ENCODE data around the gene NMUR1.

Gene NMUR1

GRCh38 chr2:231545105-231545902 is 15.1 kb upstream of the NMUR1 start:
- peaks cover 45% of the 10 kb centered on the region for H3K4me1 Mint-ChIP-seq (ENCODE audit: low read depth)
- H3K27me3 Mint-ChIP-seq = peaks cover 88% of the 10 kb centered on the region
- H3K27ac Mint-ChIP-seq = peak overlapping the region; percentile 66
- intact Hi-C loops (cut with micrococcal nuclease) = no loop called here
- H3K4me3 Mint-ChIP-seq = peak overlapping the region; percentile 46
- H3K36me3 Mint-ChIP-seq (ENCODE audit: low read depth) = no peaks in the 10 kb centered on the region
- H3K9me3 Mint-ChIP-seq = peaks cover 25% of the 10 kb centered on the region

- H3K36me3 Mint-ChIP-seq (ENCODE audit: low read depth) = no peaks in the 10 kb centered on the region
- H3K27me3 Mint-ChIP-seq = peaks cover 84% of the 10 kb centered on the region
- no peak overlapping the region for H3K27ac Mint-ChIP-seq
- peaks cover 41% of the 10 kb centered on the region for H3K4me1 Mint-ChIP-seq (ENCODE audit: low read depth)
- peaks cover 25% of the 10 kb centered on the region for H3K9me3 Mint-ChIP-seq
- no peak overlapping the region for H3K4me3 Mint-ChIP-seq
- intact Hi-C loops (cut with micrococcal nuclease) = no loop called here
These were observed 11.9 kb upstream of the NMUR1 start for GRCh38 chr2:231542136-231542535.

- no peak overlapping the region for H3K27ac Mint-ChIP-seq
- peaks cover 25% of the 10 kb centered on the region for H3K9me3 Mint-ChIP-seq
- peaks cover 85% of the 10 kb centered on the region for H3K27me3 Mint-ChIP-seq
- intact Hi-C loops (cut with micrococcal nuclease) = no loop called here
- H3K4me1 Mint-ChIP-seq (ENCODE audit: low read depth) = peaks cover 36% of the 10 kb centered on the region
- no peak overlapping the region for H3K4me3 Mint-ChIP-seq
- H3K36me3 Mint-ChIP-seq (ENCODE audit: low read depth) = no peaks in the 10 kb centered on the region
These were observed 11.4 kb upstream of the NMUR1 start for GRCh38 chr2:231541645-231542044.

- Mint-ChIP-seq H3K27ac (no peak overlapping the region), H3K27me3 (peaks cover 92% of the 10 kb centered on the region), H3K9me3 (peaks cover 25% of the 10 kb centered on the region), H3K36me3 (ENCODE audit: low read depth) (no peaks in the 10 kb centered on the region), H3K4me1 (ENCODE audit: low read depth) (peaks cover 20% of the 10 kb centered on the region), H3K4me3 (no peak overlapping the region)
- intact Hi-C loops (cut with micrococcal nuclease) = no loop called here
These were observed 9.7 kb upstream of the NMUR1 start for GRCh38 chr2:231539991-231540390.

GRCh38 chr2:231535961-231536360 is 5.7 kb upstream of the NMUR1 start:
- intact Hi-C loops (cut with micrococcal nuclease) = no loop called here
- no peaks in the 10 kb centered on the region for H3K36me3 Mint-ChIP-seq (ENCODE audit: low read depth)
- no peak overlapping the region for H3K27ac Mint-ChIP-seq
- H3K4me3 Mint-ChIP-seq = no peak overlapping the region
- no peaks in the 10 kb centered on the region for H3K9me3 Mint-ChIP-seq
- peaks cover 17% of the 10 kb centered on the region for H3K4me1 Mint-ChIP-seq (ENCODE audit: low read depth)
- peaks cover 94% of the 10 kb centered on the region for H3K27me3 Mint-ChIP-seq

GRCh38 chr2:231533777-231534125 is 3.5 kb upstream of the NMUR1 start:
- peaks cover 94% of the 10 kb centered on the region for H3K27me3 Mint-ChIP-seq
- intact Hi-C loops (cut with micrococcal nuclease) = no loop called here
- no peak overlapping the region for H3K27ac Mint-ChIP-seq
- H3K36me3 Mint-ChIP-seq (ENCODE audit: low read depth) = no peaks in the 10 kb centered on the region
- no peak overlapping the region for H3K4me3 Mint-ChIP-seq
- H3K4me1 Mint-ChIP-seq (ENCODE audit: low read depth) = peaks cover 10% of the 10 kb centered on the region
- H3K9me3 Mint-ChIP-seq = no peaks in the 10 kb centered on the region

- H3K4me1 Mint-ChIP-seq (ENCODE audit: low read depth) = peaks cover 10% of the 10 kb centered on the region
- no peak overlapping the region for H3K27ac Mint-ChIP-seq
- H3K4me3 Mint-ChIP-seq = no peak overlapping the region
- no peaks in the 10 kb centered on the region for H3K9me3 Mint-ChIP-seq
- H3K27me3 Mint-ChIP-seq = peaks cover 94% of the 10 kb centered on the region
- H3K36me3 Mint-ChIP-seq (ENCODE audit: low read depth) = no peaks in the 10 kb centered on the region
- intact Hi-C loops (cut with micrococcal nuclease) = no loop called here
These were observed 3.0 kb upstream of the NMUR1 start for GRCh38 chr2:231533086-231533776.

GRCh38 chr2:231532756-231533035 is 2.5 kb upstream of the NMUR1 start:
- Mint-ChIP-seq H3K4me3 (no peak overlapping the region), H3K9me3 (no peaks in the 10 kb centered on the region), H3K27ac (no peak overlapping the region), H3K4me1 (ENCODE audit: low read depth) (peaks cover 10% of the 10 kb centered on the region), H3K36me3 (ENCODE audit: low read depth) (no peaks in the 10 kb centered on the region), H3K27me3 (peaks cover 96% of the 10 kb centered on the region)
- intact Hi-C loops (cut with micrococcal nuclease) = no loop called here

GRCh38 chr2:231531883-231532755 is 1.9 kb upstream of the NMUR1 start:
- intact Hi-C loops (cut with micrococcal nuclease) = no loop called here
- Mint-ChIP-seq H3K9me3 (no peaks in the 10 kb centered on the region), H3K27ac (no peak overlapping the region), H3K27me3 (peaks cover 99% of the 10 kb centered on the region), H3K36me3 (ENCODE audit: low read depth) (no peaks in the 10 kb centered on the region), H3K4me3 (no peak overlapping the region), H3K4me1 (ENCODE audit: low read depth) (peaks cover 10% of the 10 kb centered on the region)

- Mint-ChIP-seq H3K4me1 (ENCODE audit: low read depth) (peaks cover 10% of the 10 kb centered on the region), H3K27ac (no peak overlapping the region), H3K27me3 (peaks cover 98% of the 10 kb centered on the region), H3K4me3 (no peak overlapping the region), H3K36me3 (ENCODE audit: low read depth) (no peaks in the 10 kb centered on the region), H3K9me3 (no peaks in the 10 kb centered on the region)
- intact Hi-C loops (cut with micrococcal nuclease) = no loop called here
These were observed 1.2 kb upstream of the NMUR1 start for GRCh38 chr2:231531466-231531865.

- Mint-ChIP-seq H3K27ac (no peak overlapping the region), H3K4me1 (ENCODE audit: low read depth) (peaks cover 18% of the 10 kb centered on the region), H3K9me3 (no peaks in the 10 kb centered on the region), H3K4me3 (no peak overlapping the region), H3K27me3 (peaks cover 98% of the 10 kb centered on the region), H3K36me3 (ENCODE audit: low read depth) (no peaks in the 10 kb centered on the region)
- intact Hi-C loops (cut with micrococcal nuclease) = no loop called here
These were observed 1.6 kb downstream of the NMUR1 start for GRCh38 chr2:231528636-231529030.

GRCh38 chr2:231527955-231528635 is 2.1 kb downstream of the NMUR1 start:
- no peak overlapping the region for H3K4me3 Mint-ChIP-seq
- no peak overlapping the region for H3K27ac Mint-ChIP-seq
- H3K27me3 Mint-ChIP-seq = peaks cover 95% of the 10 kb centered on the region
- intact Hi-C loops (cut with micrococcal nuclease) = no loop called here
- no peaks in the 10 kb centered on the region for H3K36me3 Mint-ChIP-seq (ENCODE audit: low read depth)
- H3K4me1 Mint-ChIP-seq (ENCODE audit: low read depth) = peaks cover 23% of the 10 kb centered on the region
- H3K9me3 Mint-ChIP-seq = no peaks in the 10 kb centered on the region

GRCh38 chr2:231527091-231527395 is 3.2 kb downstream of the NMUR1 start:
- Mint-ChIP-seq H3K36me3 (ENCODE audit: low read depth) (no peaks in the 10 kb centered on the region), H3K27me3 (peaks cover 94% of the 10 kb centered on the region), H3K9me3 (no peaks in the 10 kb centered on the region), H3K4me3 (no peak overlapping the region), H3K4me1 (ENCODE audit: low read depth) (peaks cover 24% of the 10 kb centered on the region), H3K27ac (no peak overlapping the region)
- intact Hi-C loops (cut with micrococcal nuclease) = no loop called here
